ENCODE data around the gene RAD51AP1.
"Not testable (repeated sequence)": the region's sequence is repeated elsewhere in the genome, so short reads cannot be mapped to it uniquely, and the experiment has no call there.

The RAD51AP1 gene

GRCh38 chr12:4518106-4518728 is 20.5 kb upstream of the RAD51AP1 start:
- FAIRE-seq, result no peak
- no peak for TF ChIP-seq POLR2AphosphoS5 (IDR thresholded peaks at IDR 0.05; ENCODE audit: low read depth, low read length)
- no peak for TF ChIP-seq POU2F2 (IDR thresholded peaks at IDR 0.05; ENCODE audit: low read depth, low read length)
- no peak for TF ChIP-seq SPI1 (IDR thresholded peaks at IDR 0.05; ENCODE audit: low read depth, low read length)
- no peak for TF ChIP-seq TAF1 (IDR thresholded peaks at IDR 0.05; ENCODE audit: low read depth, low read length)
- no peak for TF ChIP-seq PAX5 (IDR thresholded peaks at IDR 0.05; ENCODE audit: insufficient read depth, low read length, severe bottlenecking)
- no peak for TF ChIP-seq POLR2A (IDR thresholded peaks at IDR 0.05; ENCODE audit: low read depth, low read length)
- no peak for DNase-seq (ENCODE audit: insufficient read length, low spot score)

- DNase-seq (ENCODE audit: insufficient read length, low spot score); FAIRE-seq: not testable (repeated sequence)
These were observed 15.2 kb upstream of the RAD51AP1 start for GRCh38 chr12:4523443-4523842.

DNA sequence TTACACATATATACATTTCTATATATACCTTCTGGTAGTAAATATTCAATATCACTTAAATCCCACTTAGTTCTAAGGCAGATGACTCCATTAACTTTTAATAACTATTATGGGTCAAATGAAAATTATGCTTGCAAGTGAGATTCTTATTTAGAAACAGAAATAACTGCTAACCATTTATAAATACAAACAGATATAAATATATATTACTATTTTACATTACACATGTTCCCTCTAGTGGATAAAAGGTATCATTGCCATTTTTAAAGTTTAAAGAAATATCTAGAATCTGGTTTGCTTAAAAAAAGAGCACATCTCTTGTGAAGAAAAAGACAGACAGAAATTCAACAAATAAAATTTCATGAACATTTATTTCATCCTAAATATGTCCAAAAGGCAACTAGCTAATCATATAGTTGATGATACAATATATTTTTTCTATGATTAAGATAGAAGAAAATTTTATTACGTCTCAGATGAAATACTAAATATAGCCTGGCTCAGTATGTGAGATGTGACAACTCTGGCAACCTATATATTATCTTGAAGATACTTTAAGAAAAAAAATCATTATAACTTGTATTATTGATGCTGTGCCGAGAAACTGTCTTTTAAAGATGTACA is 11.7 kb upstream of the RAD51AP1 start:
- no peak for FAIRE-seq
- TF ChIP-seq TAF1 (IDR thresholded peaks at IDR 0.05; ENCODE audit: low read depth, low read length), result no peak
- TF ChIP-seq POU2F2 (IDR thresholded peaks at IDR 0.05; ENCODE audit: low read depth, low read length), result no peak
- no peak for TF ChIP-seq POLR2AphosphoS5 (IDR thresholded peaks at IDR 0.05; ENCODE audit: low read depth, low read length)
- no peak for TF ChIP-seq PAX5 (IDR thresholded peaks at IDR 0.05; ENCODE audit: insufficient read depth, low read length, severe bottlenecking)
- no peak for TF ChIP-seq POLR2A (IDR thresholded peaks at IDR 0.05; ENCODE audit: low read depth, low read length)
- TF ChIP-seq SPI1 (IDR thresholded peaks at IDR 0.05; ENCODE audit: low read depth, low read length), result no peak
- no peak for DNase-seq (ENCODE audit: insufficient read length, low spot score)

DNA sequence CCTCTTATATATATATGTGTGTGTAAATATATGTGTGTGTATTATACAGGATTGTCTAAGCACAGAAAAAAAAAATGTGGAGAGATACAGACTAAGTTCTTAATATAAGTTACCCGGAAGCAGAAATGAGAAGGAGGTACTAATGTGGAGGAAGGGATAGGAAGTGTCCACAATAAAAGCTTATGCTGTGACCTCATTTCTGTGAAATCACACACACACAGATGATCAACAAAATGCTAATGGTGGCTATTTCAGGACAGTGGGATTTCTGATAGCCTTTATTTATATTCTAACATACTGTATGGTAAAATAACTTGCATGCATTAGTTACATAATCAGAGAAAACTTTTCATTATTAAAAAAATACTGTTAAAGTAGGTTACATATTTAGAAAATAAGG is 8.5 kb upstream of the RAD51AP1 start:
- FAIRE-seq (no peak), DNase-seq (ENCODE audit: insufficient read length, low spot score) (no peak)
- TF ChIP-seq SPI1 (IDR thresholded peaks at IDR 0.05; ENCODE audit: low read depth, low read length) (no peak), TAF1 (IDR thresholded peaks at IDR 0.05; ENCODE audit: low read depth, low read length) (no peak), PAX5 (IDR thresholded peaks at IDR 0.05; ENCODE audit: insufficient read depth, low read length, severe bottlenecking) (no peak)

GRCh38 chr12:4530982-4531586 is 7.6 kb upstream of the RAD51AP1 start:
- TF ChIP-seq POU2F2 (IDR thresholded peaks at IDR 0.05; ENCODE audit: low read depth, low read length), result no peak
- TF ChIP-seq TAF1 (IDR thresholded peaks at IDR 0.05; ENCODE audit: low read depth, low read length), result no peak
- TF ChIP-seq PAX5 (IDR thresholded peaks at IDR 0.05; ENCODE audit: insufficient read depth, low read length, severe bottlenecking), result no peak
- no peak for TF ChIP-seq SPI1 (IDR thresholded peaks at IDR 0.05; ENCODE audit: low read depth, low read length)
- no peak for TF ChIP-seq POLR2AphosphoS5 (IDR thresholded peaks at IDR 0.05; ENCODE audit: low read depth, low read length)
- no peak for TF ChIP-seq POLR2A (IDR thresholded peaks at IDR 0.05; ENCODE audit: low read depth, low read length)
- FAIRE-seq (no peak), DNase-seq (ENCODE audit: insufficient read length, low spot score) (no peak)

GRCh38 chr12:4535092-4535491 is 3.6 kb upstream of the RAD51AP1 start:
- TF ChIP-seq TAF1 (IDR thresholded peaks at IDR 0.05; ENCODE audit: low read depth, low read length) (no peak), PAX5 (IDR thresholded peaks at IDR 0.05; ENCODE audit: insufficient read depth, low read length, severe bottlenecking) (no peak), POU2F2 (IDR thresholded peaks at IDR 0.05; ENCODE audit: low read depth, low read length) (no peak), POLR2A (IDR thresholded peaks at IDR 0.05; ENCODE audit: low read depth, low read length) (no peak), SPI1 (IDR thresholded peaks at IDR 0.05; ENCODE audit: low read depth, low read length) (no peak), POLR2AphosphoS5 (IDR thresholded peaks at IDR 0.05; ENCODE audit: low read depth, low read length) (no peak)
- no peak for DNase-seq (ENCODE audit: insufficient read length, low spot score)
- peak; percentile 9 for FAIRE-seq

- FAIRE-seq (no peak), DNase-seq (ENCODE audit: insufficient read length, low spot score) (no peak)
- TF ChIP-seq SPI1 (IDR thresholded peaks at IDR 0.05; ENCODE audit: low read depth, low read length), result no peak
- no peak for TF ChIP-seq POLR2AphosphoS5 (IDR thresholded peaks at IDR 0.05; ENCODE audit: low read depth, low read length)
- no peak for TF ChIP-seq POLR2A (IDR thresholded peaks at IDR 0.05; ENCODE audit: low read depth, low read length)
- no peak for TF ChIP-seq POU2F2 (IDR thresholded peaks at IDR 0.05; ENCODE audit: low read depth, low read length)
- no peak for TF ChIP-seq PAX5 (IDR thresholded peaks at IDR 0.05; ENCODE audit: insufficient read depth, low read length, severe bottlenecking)
- TF ChIP-seq TAF1 (IDR thresholded peaks at IDR 0.05; ENCODE audit: low read depth, low read length), result no peak
These were observed 2.8 kb upstream of the RAD51AP1 start for GRCh38 chr12:4535871-4536270.

GRCh38 chr12:4539167-4539870 is 629 bp downstream of the RAD51AP1 start:
- peak; percentile 33 for FAIRE-seq
- TF ChIP-seq POLR2AphosphoS5 (IDR thresholded peaks at IDR 0.05; ENCODE audit: low read depth, low read length) (no peak), POU2F2 (IDR thresholded peaks at IDR 0.05; ENCODE audit: low read depth, low read length) (no peak), SPI1 (IDR thresholded peaks at IDR 0.05; ENCODE audit: low read depth, low read length) (no peak)
- DNase-seq (ENCODE audit: insufficient read length, low spot score), result no peak

DNA sequence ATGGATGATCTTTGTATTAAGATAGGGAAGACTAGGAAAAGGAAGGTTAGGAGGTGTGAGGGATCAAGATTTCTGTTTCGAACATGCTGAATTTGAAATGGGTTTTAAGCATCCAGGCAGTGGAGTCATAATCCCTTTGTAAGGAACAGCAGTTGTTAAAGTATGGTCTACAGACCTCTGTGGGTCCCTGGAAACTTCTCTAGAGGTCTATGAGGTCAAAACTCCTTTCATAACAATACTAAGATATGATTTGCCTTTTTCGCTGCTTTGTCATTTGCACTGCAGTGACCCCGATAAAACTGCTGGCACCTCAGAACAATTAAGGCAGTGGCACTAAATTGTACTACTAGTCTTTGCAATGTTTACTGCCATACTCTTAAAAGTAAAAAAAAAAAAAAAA is 1.5 kb downstream of the RAD51AP1 start:
- FAIRE-seq (peak; percentile 63), DNase-seq (ENCODE audit: insufficient read length, low spot score) (no peak)
- TF ChIP-seq POU2F2 (IDR thresholded peaks at IDR 0.05; ENCODE audit: low read depth, low read length), result no peak
- no peak for TF ChIP-seq SPI1 (IDR thresholded peaks at IDR 0.05; ENCODE audit: low read depth, low read length)
- TF ChIP-seq POLR2AphosphoS5 (IDR thresholded peaks at IDR 0.05; ENCODE audit: low read depth, low read length), result no peak
- no peak for TF ChIP-seq POLR2A (IDR thresholded peaks at IDR 0.05; ENCODE audit: low read depth, low read length)
- TF ChIP-seq TAF1 (IDR thresholded peaks at IDR 0.05; ENCODE audit: low read depth, low read length), result no peak
- no peak for TF ChIP-seq PAX5 (IDR thresholded peaks at IDR 0.05; ENCODE audit: insufficient read depth, low read length, severe bottlenecking)
